Panc1 (cell line): Measurements from ENCODE around the gene ONECUT2. TPM values are rescaled to one million over a fixed set of nuclear protein-coding genes. Genes with fewer than 3 reads are reported as not detected.

Experiments used
- ATAC-seq: fragments of 200-7000 bp; cut with Tn5 transposase; 2 replicates; pipeline ENCODE4 v1.9.1; 2020; ENCODE audit warnings: mild to moderate bottlenecking, moderate library complexity
- BruUV-seq: library from RNA; stranded (reverse); fragments of 400-500 nt; replicated peaks from 2 replicates; lab custom pipeline; 2021; lab: Mats Ljungman, UMichigan
- CTCF ChIA-PET: fragments of 300-600 bp; sonication (Branson Sonifier 250); formaldehyde crosslinking; loops from one replicate; lab custom pipeline; 2022; ENCODE audit warnings: antibody characterized with exemption; lab: Charles Lee
- POLR2A ChIA-PET: fragments of 300-600 bp; sonication (Branson Sonifier 250); formaldehyde crosslinking; loops from one replicate; lab custom pipeline; 2022; ENCODE audit warnings: antibody characterized with exemption; lab: Charles Lee
- DNase-seq: peaks from one replicate; pipeline ENCODE4 v3.0.0-alpha.2; 2010; ENCODE audit warnings: low read depth, low spot score
- H3K27ac ChIP-seq: 2 replicates; pipeline ENCODE4 v1.5.1; 2011; ENCODE audit warnings: mild to moderate bottlenecking, low read length, inconsistent platforms
- H3K27me3 ChIP-seq: fragments of 200-500 bp; sonication (Bioruptor generic); 2 replicates; pipeline ENCODE4 v1.6.0; 2014; ENCODE audit warnings: low read length, inconsistent platforms; ENCODE audit not compliant: control insufficient read depth, insufficient read depth
- H3K36me3 ChIP-seq: fragments of 200-500 bp; sonication (Bioruptor generic); 2 replicates; pipeline ENCODE4 v1.5.1; 2014; ENCODE audit warnings: inconsistent platforms, mild to moderate bottlenecking, low read length, moderate library complexity; ENCODE audit not compliant: control insufficient read depth, insufficient read depth
- H3K4me1 ChIP-seq: 2 replicates; pipeline ENCODE4 v1.5.1; 2011; ENCODE audit warnings: inconsistent platforms, mild to moderate bottlenecking, low read length, moderate library complexity; ENCODE audit not compliant: control insufficient read depth, insufficient read depth
- H3K4me3 ChIP-seq, 2 experiments: 2 replicates each; pipeline ENCODE4 v1.5.1; 2011 to 2012; ENCODE audit warnings: low read depth in 2 of 2, low read length in 2 of 2, mild to moderate bottlenecking in 2 of 2, inconsistent platforms in 1 of 2, moderate library complexity in 1 of 2
- H3K9me3 ChIP-seq: fragments of 200-500 bp; sonication (Bioruptor generic); 2 replicates; pipeline ENCODE4 v1.5.1; 2014; ENCODE audit warnings: low read depth, mild to moderate bottlenecking, inconsistent platforms, low read length, moderate library complexity; ENCODE audit not compliant: control insufficient read depth, insufficient read depth
- CTCF ChIP-seq: fragments of 450-650 bp; IDR thresholded peaks from 2 replicates; pipeline ENCODE4 v1.5.1; 2017; ENCODE audit warnings: mild to moderate bottlenecking
- POLR2AphosphoS5 ChIP-seq: IDR thresholded peaks from 2 replicates; pipeline ENCODE4 v1.6.1; 2012; ENCODE audit warnings: mild to moderate bottlenecking, low read depth, low read length, moderate library complexity
- REST ChIP-seq, 2 experiments: IDR thresholded peaks; 2 replicates each; pipeline ENCODE4 v1.6.1; 2011 to 2012; ENCODE audit warnings: low read depth in 2 of 2, control low read depth in 1 of 2, low read length in 1 of 2, mild to moderate bottlenecking in 1 of 2, moderate library complexity in 1 of 2; ENCODE audit not compliant: insufficient read depth in 1 of 2
- SIN3A ChIP-seq: IDR thresholded peaks from 2 replicates; pipeline ENCODE4 v1.6.1; 2012; ENCODE audit warnings: low read depth, mild to moderate bottlenecking, low read length, moderate library complexity, borderline replicate concordance; ENCODE audit not compliant: insufficient read depth
- TCF7L2 ChIP-seq: IDR thresholded peaks from 2 replicates; pipeline ENCODE4 v1.6.1; 2011; ENCODE audit warnings: mild to moderate bottlenecking, low read depth, low read length, inconsistent platforms
- in situ Hi-C: cut with HindIII; loops from 2 replicates; pipeline ENCODE4 v1.10.0; 2016; ENCODE audit warnings: low sequenced_read_pairs, low pct_unique_long_range_greater_than_20kb
- intact Hi-C: fragments of 100-400 bp; cut with micrococcal nuclease; formaldehyde crosslinking; loops from one replicate; pipeline ENCODE4 v1.10.0; 2022; ENCODE audit not compliant: unreplicated experiment
- total RNA-seq: library from RNA; stranded (reverse); gene quantifications from one replicate; pipeline ENCODE4 v1.2.1, GENCODE V29; 2021; ENCODE audit not compliant: unreplicated experiment

The ONECUT2 gene
- total RNA-seq, 1 experiment from 2014 or later = 0.59 TPM

- Histone ChIP-seq H3K4me3 (no peak overlapping the region), H3K27ac (no peak overlapping the region), H3K9me3 (no peaks in the 10 kb centered on the region), H3K36me3 (no peaks in the 10 kb centered on the region), H3K4me1 (no peaks in the 10 kb centered on the region), H3K27me3 (peaks cover 2% of the 10 kb centered on the region; the same call in 1 of the 2 replicates)
- intact Hi-C loops = no loop called here
- TF ChIP-seq SIN3A = no peak
- no peak for TF ChIP-seq POLR2AphosphoS5
- no peak for TF ChIP-seq TCF7L2
- no peak for TF ChIP-seq REST (IDR thresholded peaks at IDR 0.05; ENCODE audit: insufficient read depth in 1 of 2, low read depth in 2 of 2, low read length in 1 of 2)
- TF ChIP-seq CTCF = no peak
- ATAC-seq (no peak), DNase-seq (no peak)
- no TSS peak for BruUV-seq
- in situ Hi-C loops = no loop called here
- ChIA-PET CTCF (no interaction called here), POLR2A (no interaction called here)
Observed at GRCh38 chr18:57425096-57425495, 10.1 kb upstream of the ONECUT2 start.

DNA sequence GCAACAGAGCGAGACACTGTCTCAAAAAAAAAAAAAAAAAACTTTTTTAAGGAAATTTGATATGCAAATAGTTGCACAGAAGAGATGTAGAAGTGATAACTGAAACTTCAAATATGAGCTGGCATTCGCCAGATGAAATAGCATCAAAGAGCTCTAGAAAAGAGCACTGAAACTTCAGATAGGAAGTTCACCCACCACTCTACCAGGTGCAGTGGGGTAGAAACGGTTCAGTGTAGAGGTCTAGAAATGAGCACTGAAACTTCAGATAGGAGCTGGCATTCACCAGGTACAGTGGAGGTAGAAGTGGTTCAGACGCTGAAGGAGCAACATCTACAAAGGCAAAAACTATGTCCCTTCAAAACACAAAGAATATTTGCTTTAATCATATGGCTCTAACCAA is 9.0 kb upstream of the ONECUT2 start:
- intact Hi-C loops (no loop called here), in situ Hi-C loops (no loop called here)
- ChIA-PET CTCF (no interaction called here), POLR2A (interaction anchor here (0.7 kb wide), 1 partner anchor 320 kb away, joined by 6 read pairs; no protein-coding TSS in a partner anchor)
- BruUV-seq = no TSS peak
- TF ChIP-seq TCF7L2 (no peak), CTCF (no peak), SIN3A (no peak), REST (IDR thresholded peaks at IDR 0.05; ENCODE audit: insufficient read depth in 1 of 2, low read depth in 2 of 2, low read length in 1 of 2) (no peak), POLR2AphosphoS5 (no peak)
- H3K27me3 ChIP-seq = peaks cover 2% of the 10 kb centered on the region; the same call in 1 of the 2 replicates
- no peaks in the 10 kb centered on the region for H3K36me3 ChIP-seq
- DNase-seq (no peak), ATAC-seq (no peak)
- H3K9me3 ChIP-seq = no peaks in the 10 kb centered on the region
- H3K27ac ChIP-seq = no peak overlapping the region
- no peaks in the 10 kb centered on the region for H3K4me1 ChIP-seq
- H3K4me3 ChIP-seq = no peak overlapping the region
